Stimulated activated naive CD8-positive, alpha-beta T cell treated with anti-CD3 and anti-CD28 coated beads, Interleukin-15, Interleukin-2, amounts not matched to agents 100 ng/mL and 50 ng/mL, for 24 hours (primary cell): ENCODE measurements around the gene OSBPL6.
A peak's percentile ranks its signal among the peaks of the same experiment; 100 is the strongest.
"Not testable (repeated sequence)": the region's sequence is repeated elsewhere in the genome, so short reads cannot be mapped to it uniquely, and the experiment has no call there.

Source experiments
- H3K27ac Mint-ChIP-seq: one replicate; pipeline ENCODE4 v1.8.0; 2021; ENCODE audit warnings: mild to moderate bottlenecking, mixed read lengths
- H3K27me3 Mint-ChIP-seq: one replicate; pipeline ENCODE4 v1.8.0; 2021; ENCODE audit warnings: mixed read lengths
- H3K36me3 Mint-ChIP-seq: one replicate; pipeline ENCODE4 v1.8.0; 2021; ENCODE audit warnings: low read depth, mixed read lengths
- H3K4me1 Mint-ChIP-seq: one replicate; pipeline ENCODE4 v1.8.0; 2021; ENCODE audit warnings: low read depth, mixed read lengths
- H3K4me3 Mint-ChIP-seq: one replicate; pipeline ENCODE4 v1.8.0; 2021; ENCODE audit warnings: mild to moderate bottlenecking, mixed read lengths
- H3K9me3 Mint-ChIP-seq: one replicate; pipeline ENCODE4 v1.8.0; 2021; ENCODE audit warnings: mixed read lengths

Gene OSBPL6

DNA sequence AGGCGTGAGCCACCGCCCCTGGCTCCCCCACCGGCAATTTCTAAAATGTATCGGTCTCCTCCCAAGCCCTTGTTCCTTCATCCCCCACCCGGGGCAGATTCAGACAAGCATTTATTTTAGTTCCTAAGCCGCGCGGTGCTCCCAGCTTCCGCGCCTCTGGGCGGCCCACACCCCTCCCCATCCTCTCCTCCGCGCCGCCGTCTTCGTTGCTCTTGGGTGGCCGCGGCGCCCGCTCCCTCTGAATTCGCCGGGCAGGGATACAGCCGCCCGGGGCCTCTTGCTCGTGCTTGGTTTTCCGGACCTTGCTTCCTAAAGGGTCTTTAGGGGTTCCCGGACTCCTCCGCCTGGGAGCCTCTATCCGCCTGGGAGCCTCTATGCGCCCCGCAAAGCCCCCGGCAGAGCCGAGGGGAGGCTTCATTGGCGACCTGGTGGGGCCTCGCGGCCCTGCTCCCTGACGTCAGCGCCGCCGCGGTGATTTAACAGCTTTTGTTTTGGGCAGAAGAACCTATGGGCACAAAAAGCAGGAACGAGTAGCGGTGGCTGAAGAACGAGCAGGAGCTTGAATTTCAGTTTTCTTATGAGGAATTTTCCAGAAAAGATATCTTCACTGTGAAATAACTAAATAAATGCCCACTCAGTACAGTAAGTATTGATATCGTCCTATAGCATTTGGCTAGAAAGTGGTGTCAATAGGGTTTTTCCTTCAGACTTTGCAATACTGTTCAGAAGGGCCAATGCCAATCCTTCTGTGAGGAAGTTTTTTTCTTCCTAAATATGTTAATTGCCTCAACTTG is 219.4 kb downstream of the OSBPL6 start:
- Mint-ChIP-seq H3K4me3 (peak overlapping the region; percentile 88), H3K27ac (peak overlapping the region; percentile 93), H3K4me1 (peaks cover 16% of the 10 kb centered on the region), H3K36me3 (no peaks in the 10 kb centered on the region), H3K27me3 (peaks cover 4% of the 10 kb centered on the region), H3K9me3 (no peaks in the 10 kb centered on the region)

GRCh38 chr2:178414266-178415247 is 220.2 kb downstream of the OSBPL6 start:
- Mint-ChIP-seq H3K4me3 (peak overlapping the region; percentile 88), H3K9me3 (no peaks in the 10 kb centered on the region), H3K27ac (peak overlapping the region; percentile 93), H3K27me3 (peaks cover 4% of the 10 kb centered on the region), H3K4me1 (peaks cover 16% of the 10 kb centered on the region), H3K36me3 (no peaks in the 10 kb centered on the region)

DNA sequence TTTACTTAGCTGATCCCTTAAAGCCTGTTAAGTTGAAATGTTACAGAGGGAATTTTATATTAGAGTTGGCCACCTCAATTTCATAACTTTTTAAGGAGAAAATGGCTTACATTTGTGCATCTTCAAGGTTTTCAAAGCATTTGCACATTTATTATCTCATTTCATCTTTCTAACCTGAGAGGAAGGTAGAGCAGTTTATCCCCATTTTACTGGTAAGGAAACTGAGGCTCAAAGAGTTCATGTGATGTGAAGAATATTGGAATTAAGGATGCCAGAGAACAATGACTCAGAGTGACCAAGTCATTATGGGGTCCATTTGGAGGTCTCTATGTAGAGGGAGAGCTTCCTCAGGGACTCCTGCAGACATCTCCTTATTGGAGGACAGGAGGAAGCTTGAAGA is 221.7 kb downstream of the OSBPL6 start:
- H3K4me1 Mint-ChIP-seq = peaks cover 16% of the 10 kb centered on the region
- no peak overlapping the region for H3K27ac Mint-ChIP-seq
- H3K27me3 Mint-ChIP-seq = no peaks in the 10 kb centered on the region

GRCh38 chr2:178417916-178418315 is 223.6 kb downstream of the OSBPL6 start:
- Mint-ChIP-seq H3K27me3 (no peaks in the 10 kb centered on the region), H3K36me3 (no peaks in the 10 kb centered on the region), H3K27ac (no peak overlapping the region), H3K4me3 (no peak overlapping the region), H3K4me1 (peaks cover 15% of the 10 kb centered on the region), H3K9me3 (no peaks in the 10 kb centered on the region)

More for the DNA sequence above, 221.7 kb downstream of the OSBPL6 start:
- Mint-ChIP-seq H3K9me3 (no peaks in the 10 kb centered on the region), H3K36me3 (no peaks in the 10 kb centered on the region), H3K4me3 (no peak overlapping the region)

- no peak overlapping the region for H3K27ac Mint-ChIP-seq
- peaks cover under 1% of the 10 kb centered on the region for H3K36me3 Mint-ChIP-seq
- no peaks in the 10 kb centered on the region for H3K27me3 Mint-ChIP-seq
- H3K4me3 Mint-ChIP-seq = no peak overlapping the region
- peaks cover 10% of the 10 kb centered on the region for H3K4me1 Mint-ChIP-seq
- H3K9me3 Mint-ChIP-seq = no peaks in the 10 kb centered on the region
Observed at GRCh38 chr2:178418426-178418825, 224.1 kb downstream of the OSBPL6 start.

DNA sequence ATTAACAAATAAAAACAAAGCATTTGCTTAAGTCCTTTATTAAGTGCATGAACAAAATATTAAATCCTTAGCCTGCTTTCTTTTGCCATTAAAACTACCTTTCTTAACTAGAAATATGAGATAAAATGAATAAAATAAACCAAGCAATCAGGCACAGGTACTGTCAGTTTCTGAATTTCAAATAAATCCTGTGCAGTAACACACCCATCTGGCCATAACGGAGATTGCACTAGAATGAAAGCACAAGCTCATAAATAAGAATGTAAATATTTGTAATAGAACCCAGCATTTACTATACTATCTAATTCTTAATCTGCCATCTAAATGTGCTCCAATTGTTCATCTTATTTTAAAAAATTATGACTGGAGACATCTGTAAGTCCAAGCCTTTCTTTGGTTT is 224.8 kb downstream of the OSBPL6 start:
- Mint-ChIP-seq H3K4me3 (no peak overlapping the region), H3K27me3 (no peaks in the 10 kb centered on the region), H3K27ac (no peak overlapping the region), H3K36me3 (peaks cover 4% of the 10 kb centered on the region), H3K4me1 (peaks cover 10% of the 10 kb centered on the region), H3K9me3 (peaks cover 3% of the 10 kb centered on the region)

DNA sequence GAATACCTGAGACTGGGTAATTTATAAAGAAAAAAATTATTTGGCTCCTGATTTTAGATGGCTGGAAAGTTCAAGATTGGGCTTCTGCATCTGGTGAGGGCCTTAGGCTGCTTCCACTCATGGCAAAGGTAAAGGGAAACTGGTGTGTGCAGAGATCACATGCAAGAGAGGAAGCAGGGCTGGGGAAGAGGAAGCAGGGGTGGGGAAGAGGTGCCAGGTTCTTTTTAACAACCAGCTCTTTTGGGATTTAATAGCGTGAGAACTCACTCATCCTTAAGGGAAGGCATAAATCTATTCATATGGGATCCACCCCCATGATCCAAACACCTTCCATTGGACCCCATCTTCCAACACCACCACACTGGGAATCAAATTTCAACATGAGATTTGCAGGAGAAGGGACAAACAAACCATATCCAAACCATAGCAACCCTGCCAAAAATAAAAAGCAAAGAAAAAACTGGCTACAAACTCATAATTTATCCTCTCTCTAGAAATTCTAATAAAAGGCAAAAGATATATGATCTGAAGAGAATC is 226.2 kb downstream of the OSBPL6 start:
- Mint-ChIP-seq H3K27ac (no peak overlapping the region), H3K36me3 (peaks cover 18% of the 10 kb centered on the region), H3K4me1 (no peaks in the 10 kb centered on the region), H3K4me3 (no peak overlapping the region), H3K27me3 (no peaks in the 10 kb centered on the region), H3K9me3 (peaks cover 5% of the 10 kb centered on the region)

DNA sequence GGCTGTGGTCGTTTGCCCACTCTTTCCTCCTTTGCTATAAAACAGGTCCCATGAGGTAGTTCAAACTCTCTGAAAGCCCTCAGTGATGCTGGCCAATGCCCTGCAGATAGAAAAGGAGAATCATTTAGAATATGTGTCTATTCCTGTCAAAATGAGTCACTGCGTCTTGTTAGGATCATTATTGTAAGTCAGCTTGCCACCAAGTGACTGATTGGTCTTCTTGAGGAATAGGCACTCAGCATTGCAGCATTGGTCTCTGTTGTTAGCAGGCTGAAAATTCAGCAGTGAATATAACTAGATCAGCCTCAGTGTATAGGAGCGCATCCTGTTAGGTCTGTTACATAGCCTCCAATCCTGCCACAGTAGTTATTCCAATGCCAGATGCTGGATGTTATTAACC is 227.8 kb downstream of the OSBPL6 start:
- Mint-ChIP-seq H3K4me3 (no peak overlapping the region), H3K9me3 (peaks cover 9% of the 10 kb centered on the region), H3K27ac (no peak overlapping the region), H3K27me3 (no peaks in the 10 kb centered on the region), H3K36me3 (peaks cover 33% of the 10 kb centered on the region), H3K4me1 (no peaks in the 10 kb centered on the region)

GRCh38 chr2:178423746-178424145 is 229.4 kb downstream of the OSBPL6 start:
- H3K27ac Mint-ChIP-seq, H3K4me3 Mint-ChIP-seq, H3K4me1 Mint-ChIP-seq, H3K27me3 Mint-ChIP-seq, H3K9me3 Mint-ChIP-seq: not testable (repeated sequence)
- peaks cover 50% of the 10 kb centered on the region for H3K36me3 Mint-ChIP-seq

DNA sequence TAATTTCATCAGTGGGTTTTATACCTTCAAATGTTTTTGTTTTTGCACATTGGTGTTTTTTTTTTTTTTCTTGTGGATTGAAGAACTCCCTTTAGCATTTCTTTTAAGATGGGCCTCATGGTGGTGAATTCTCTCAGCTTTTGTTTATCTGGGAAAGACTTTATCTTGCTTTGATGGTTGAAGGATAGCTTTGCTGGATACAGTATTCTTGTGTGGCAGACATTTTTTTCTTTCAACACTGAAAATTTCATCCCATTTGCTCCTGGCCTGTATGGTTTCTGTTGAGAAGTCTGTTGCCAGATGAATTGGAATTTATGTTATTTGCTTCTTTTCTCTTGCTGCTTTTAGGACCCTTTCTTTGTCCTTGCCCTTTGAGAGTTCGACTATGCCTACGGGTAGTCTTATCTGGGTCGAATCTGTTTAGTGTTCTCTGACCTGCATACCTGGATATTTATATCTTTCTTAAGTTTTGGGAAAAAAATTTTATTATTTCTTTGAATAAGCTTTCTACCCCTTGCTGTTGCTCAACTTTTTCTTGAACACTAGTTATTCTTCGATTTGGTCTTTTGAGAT is 231.0 kb downstream of the OSBPL6 start:
- H3K9me3 Mint-ChIP-seq = peaks cover 9% of the 10 kb centered on the region
- H3K4me1 Mint-ChIP-seq = no peaks in the 10 kb centered on the region
- no peak overlapping the region for H3K27ac Mint-ChIP-seq
- no peak overlapping the region for H3K4me3 Mint-ChIP-seq
- peaks cover 63% of the 10 kb centered on the region for H3K36me3 Mint-ChIP-seq
- H3K27me3 Mint-ChIP-seq = no peaks in the 10 kb centered on the region

DNA sequence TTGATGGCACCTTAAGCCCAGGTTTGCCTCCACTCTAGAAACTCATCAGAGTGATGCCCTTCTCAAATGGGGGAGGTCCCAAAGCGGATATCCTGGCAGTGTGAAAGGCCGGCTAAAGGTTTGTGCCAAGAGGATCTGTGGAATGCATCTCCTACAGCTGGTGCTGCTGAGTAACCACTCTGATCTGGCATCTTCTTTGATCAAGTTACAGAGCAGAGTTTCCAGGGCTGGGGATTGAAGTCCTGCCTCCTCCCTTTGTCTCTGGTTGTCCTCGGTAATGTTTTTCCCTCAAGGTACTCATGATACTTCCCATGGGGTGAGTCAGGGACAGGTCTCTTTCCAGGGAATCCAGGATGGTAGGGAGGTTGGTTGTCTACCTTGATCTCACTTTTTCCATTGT is 232.1 kb downstream of the OSBPL6 start:
- no peak overlapping the region for H3K27ac Mint-ChIP-seq
- H3K4me1 Mint-ChIP-seq = no peaks in the 10 kb centered on the region
- H3K4me3 Mint-ChIP-seq = no peak overlapping the region
- peaks cover 9% of the 10 kb centered on the region for H3K9me3 Mint-ChIP-seq
- H3K27me3 Mint-ChIP-seq = no peaks in the 10 kb centered on the region
- H3K36me3 Mint-ChIP-seq = peaks cover 73% of the 10 kb centered on the region

DNA sequence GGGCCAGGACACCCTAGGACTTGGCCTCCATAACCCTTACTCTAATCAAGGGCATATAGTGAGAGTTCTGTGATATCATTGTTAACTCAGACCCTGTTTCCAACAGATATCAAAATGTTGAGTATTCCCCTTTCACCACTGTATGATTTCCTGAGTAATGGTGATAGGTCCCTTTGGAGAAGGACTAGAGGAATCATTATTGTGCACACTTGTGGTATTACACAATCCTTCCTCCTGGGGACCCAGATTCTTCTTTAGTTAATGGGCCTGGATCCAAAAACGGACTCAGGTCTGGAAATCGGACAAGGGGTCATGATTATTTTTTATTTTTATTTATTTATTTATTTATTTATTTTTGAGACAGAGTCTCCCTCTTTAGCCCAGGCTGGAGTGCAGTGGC is 233.1 kb downstream of the OSBPL6 start:
- H3K27ac Mint-ChIP-seq = no peak overlapping the region
- no peaks in the 10 kb centered on the region for H3K27me3 Mint-ChIP-seq
- H3K9me3 Mint-ChIP-seq = peaks cover 9% of the 10 kb centered on the region
- H3K4me3 Mint-ChIP-seq = no peak overlapping the region
- H3K4me1 Mint-ChIP-seq = no peaks in the 10 kb centered on the region
- peaks cover 83% of the 10 kb centered on the region for H3K36me3 Mint-ChIP-seq

DNA sequence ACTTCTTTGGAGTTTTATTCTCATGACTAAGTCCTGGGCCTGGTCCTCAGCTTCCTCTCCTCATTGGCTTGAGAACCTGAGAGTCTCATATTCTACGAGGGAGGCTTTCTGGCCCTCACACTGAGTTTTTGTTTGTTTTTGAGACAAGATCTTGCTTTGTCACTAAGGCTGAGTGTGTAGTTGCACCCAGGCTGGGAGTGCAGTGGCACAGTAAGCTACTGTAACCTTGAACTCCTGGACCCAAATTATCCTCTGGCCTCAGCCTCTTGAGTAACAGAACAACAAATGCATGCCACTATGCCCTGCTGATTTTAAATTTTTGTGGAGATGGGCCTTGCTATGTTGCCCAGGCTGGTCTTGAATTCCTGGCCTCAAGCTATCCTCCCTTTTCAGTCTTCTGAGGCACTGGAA is 234.1 kb downstream of the OSBPL6 start:
- H3K4me1 Mint-ChIP-seq = no peaks in the 10 kb centered on the region
- H3K4me3 Mint-ChIP-seq = no peak overlapping the region
- H3K9me3 Mint-ChIP-seq = peaks cover 9% of the 10 kb centered on the region
- H3K27me3 Mint-ChIP-seq = no peaks in the 10 kb centered on the region
- H3K27ac Mint-ChIP-seq = no peak overlapping the region
- H3K36me3 Mint-ChIP-seq = peaks cover 91% of the 10 kb centered on the region

DNA sequence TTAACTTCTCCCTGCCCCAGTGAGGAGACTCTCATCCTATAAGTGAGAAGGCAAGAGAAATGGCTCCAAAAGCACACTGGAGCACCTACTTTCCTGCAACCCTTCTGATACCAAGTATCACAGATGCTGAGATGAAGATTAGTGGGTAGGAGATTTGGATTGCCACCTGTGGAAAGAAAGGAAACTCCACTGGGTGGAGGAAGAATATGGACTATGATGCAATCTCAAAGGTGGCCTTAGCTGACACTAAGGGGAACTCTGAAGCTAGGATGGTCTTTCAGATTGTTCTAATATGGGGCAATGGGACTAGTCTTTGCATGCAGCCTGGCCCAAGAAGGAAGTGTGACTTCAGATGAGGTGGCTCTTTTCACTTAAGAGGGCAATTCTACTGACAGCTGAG is 235.0 kb downstream of the OSBPL6 start:
- Mint-ChIP-seq H3K9me3 (peaks cover 6% of the 10 kb centered on the region), H3K27me3 (no peaks in the 10 kb centered on the region), H3K4me1 (no peaks in the 10 kb centered on the region), H3K27ac (no peak overlapping the region), H3K36me3 (peaks cover 94% of the 10 kb centered on the region), H3K4me3 (no peak overlapping the region)

DNA sequence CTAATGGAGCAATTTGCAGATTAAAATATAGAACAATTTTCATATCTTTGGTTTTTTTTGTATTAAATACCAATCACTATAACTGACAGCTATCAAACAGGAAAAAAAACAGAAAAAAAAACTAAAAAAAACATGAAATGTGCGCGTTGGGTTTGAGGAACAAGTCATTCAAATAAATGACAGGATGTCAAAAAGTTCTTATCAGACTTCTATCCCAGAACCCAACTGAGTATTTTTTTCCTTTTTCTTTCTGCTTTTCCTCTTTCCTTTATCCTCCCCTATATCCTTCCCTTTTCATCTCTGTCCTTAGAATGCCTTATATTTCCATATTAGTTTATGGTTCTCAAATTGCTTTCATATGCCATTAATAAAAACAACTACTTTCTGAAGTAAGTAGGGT is 242.3 kb downstream of the OSBPL6 start:
- Mint-ChIP-seq H3K27me3 (no peaks in the 10 kb centered on the region), H3K4me1 (no peaks in the 10 kb centered on the region), H3K4me3 (no peak overlapping the region), H3K36me3 (peaks cover 78% of the 10 kb centered on the region), H3K27ac (no peak overlapping the region), H3K9me3 (no peaks in the 10 kb centered on the region)
